Activated CD8-positive, alpha-beta memory T cell treated with anti-CD3 and anti-CD28 coated beads for 48 hours (primary cell): ENCODE data around the gene ABCD3.

Experiments
- DNase-seq, 3 experiments: peaks; one replicate each; pipeline ENCODE4 v3.0.0-alpha.2; 2020; ENCODE audit warnings: low read depth in 2 of 3, low spot score in 2 of 3

ABCD3 gene

DNA sequence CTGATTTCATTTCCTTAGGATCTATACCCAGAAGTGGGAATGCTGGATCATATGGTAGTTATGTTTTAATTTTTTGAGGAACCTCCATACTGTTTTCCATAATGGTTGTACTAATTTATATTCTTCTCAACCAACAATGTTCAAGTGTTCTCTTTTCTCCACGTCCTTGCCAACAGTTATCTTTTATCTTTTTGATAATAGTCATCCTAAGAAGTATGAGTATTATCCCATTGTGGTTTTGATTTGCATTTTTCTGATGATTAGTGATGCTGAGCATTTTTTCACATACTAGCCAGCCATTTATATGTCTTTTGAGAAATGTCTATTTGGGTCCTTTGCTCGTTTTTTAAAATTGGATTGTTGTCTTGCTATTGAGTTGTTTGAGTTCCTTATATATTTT lies 38.5 kb downstream of the ABCD3 start:
- DNase-seq = no peak

- no peak for DNase-seq
These were observed 44.4 kb downstream of the ABCD3 start for GRCh38 chr1:94462606-94463005.

- DNase-seq = no peak
These were observed 45.0 kb downstream of the ABCD3 start for GRCh38 chr1:94463056-94463764.

DNA sequence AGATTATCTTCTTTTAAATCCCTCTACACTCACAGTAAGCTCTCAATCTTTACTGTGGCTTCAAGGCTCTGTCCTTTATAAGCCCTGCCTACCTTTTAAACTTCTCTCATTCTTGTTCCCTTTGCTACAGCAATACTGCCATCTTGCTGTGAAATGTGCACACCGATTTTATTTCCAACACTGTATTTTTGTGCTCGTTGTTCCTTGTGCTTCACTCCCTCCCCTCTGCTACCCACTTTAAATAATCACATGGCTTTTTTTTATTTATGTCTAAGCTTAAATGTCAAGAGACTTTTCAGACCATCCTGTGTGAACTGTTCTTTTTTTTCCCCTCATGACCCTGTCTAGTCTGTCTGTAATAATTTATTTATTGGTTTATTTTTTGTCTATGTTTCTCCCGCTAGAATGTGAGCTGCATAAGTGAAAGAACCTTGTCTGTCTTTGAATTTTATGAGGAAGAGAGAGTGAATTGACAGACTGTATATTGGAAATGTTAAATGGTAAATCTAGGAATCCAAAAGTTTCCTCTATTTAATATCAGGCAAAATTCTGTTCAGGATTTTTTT lies 45.7 kb downstream of the ABCD3 start:
- no peak for DNase-seq

DNA sequence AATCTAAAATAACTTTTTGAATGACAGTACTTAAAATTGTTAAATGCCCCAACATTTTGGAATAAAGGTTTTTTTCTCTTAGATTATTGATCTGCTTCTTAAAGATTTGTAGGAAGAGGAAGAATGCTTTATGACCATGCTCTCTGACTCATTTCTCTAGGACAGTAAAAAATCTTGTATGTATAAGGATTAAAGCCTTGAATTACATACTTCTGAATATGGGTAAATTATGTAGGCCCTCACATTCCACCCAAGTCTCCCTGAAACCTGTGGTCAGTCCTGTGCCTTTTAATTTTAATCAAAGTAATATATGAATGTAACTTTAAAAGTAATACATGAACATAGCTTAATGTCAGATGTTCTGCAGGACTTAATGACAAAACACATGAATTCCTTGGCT lies 50.5 kb downstream of the ABCD3 start:
- no peak for DNase-seq

- no peak for DNase-seq
These were observed 53.1 kb downstream of the ABCD3 start for GRCh38 chr1:94471271-94471670.

DNA sequence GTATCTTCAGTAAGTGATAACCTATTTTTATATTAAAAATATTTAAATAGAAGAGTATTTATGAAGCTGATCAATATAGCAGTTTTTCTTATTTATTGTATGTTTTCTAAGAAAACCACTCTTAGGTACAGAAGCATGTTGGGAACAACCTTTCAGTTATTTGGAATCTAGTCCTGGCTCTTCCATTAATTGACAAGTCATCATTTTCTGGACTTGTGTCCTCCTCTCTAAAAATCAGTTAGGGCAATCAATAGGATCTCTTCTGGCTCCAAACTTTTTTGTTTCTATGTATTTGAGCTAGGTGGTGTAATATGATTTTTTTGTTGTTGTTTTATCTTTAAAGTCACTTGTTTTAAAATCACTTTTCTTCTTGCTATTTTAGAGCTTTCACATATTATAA lies 57.0 kb downstream of the ABCD3 start:
- no peak for DNase-seq

DNA sequence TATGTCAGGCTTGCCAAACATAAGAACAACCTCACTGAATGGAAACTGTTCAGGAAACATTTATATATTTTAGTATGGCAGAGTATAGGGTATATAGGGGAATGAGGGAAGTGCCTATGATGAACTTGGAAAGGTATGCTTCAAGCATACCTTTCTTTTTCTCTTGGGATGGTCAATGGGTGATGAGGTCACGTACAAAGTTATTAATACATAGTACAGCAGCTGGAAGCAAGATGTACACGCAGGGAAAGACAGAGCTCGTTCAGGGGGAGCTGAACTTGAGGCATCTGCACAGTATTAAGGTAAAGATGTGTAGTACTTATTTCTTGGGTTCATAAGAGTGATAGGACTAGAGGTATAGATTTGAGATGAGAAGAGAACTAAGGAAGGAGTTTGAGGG lies 61.5 kb downstream of the ABCD3 start:
- no peak for DNase-seq

GRCh38 chr1:94481473-94481933 lies 63.3 kb downstream of the ABCD3 start:
- peak in 2 of 3 experiments; percentile 1 to 6 for DNase-seq

DNA sequence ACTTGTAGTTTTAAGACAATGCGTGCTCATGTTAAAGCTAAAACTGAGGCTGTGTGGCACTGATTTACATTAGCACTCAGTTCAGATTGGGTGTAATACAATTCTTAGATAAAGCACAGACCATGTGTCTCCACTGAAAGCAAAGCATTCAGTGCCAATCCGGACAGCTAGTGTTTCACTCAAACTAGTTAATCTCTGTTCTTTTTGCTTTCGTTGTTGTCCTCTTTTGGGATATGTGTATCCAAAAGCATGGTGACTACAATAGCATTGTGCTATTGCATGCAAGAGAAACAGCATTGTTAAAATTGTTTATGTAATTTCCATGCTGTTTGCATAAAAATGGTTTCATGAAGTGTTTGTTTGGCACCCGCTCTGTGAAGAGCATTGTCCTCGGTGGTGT lies 68.8 kb downstream of the ABCD3 start:
- DNase-seq = no peak

DNA sequence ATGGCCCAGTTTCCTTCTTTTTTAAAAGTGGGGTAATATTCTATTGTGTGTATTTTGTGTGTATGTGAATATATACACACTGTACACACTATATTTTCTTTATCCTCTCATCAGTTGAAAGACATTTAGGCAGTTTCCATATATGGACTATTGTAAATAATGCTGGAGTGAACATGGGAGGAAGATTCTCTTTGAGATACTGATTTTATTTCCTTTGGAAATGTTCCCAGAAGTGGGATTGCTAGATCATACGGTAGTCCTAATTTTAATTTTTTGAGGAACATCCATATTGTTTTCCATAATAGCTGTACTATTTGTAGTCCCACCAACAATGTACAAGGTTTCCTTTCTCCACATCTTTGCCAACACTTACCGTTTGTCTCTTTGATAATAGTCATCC lies 72.4 kb downstream of the ABCD3 start:
- DNase-seq = no peak

GRCh38 chr1:94496076-94496755 lies 78.0 kb downstream of the ABCD3 start:
- DNase-seq = no peak

- DNase-seq = no peak
These were observed 83.2 kb downstream of the ABCD3 start for GRCh38 chr1:94501426-94501825.

DNA sequence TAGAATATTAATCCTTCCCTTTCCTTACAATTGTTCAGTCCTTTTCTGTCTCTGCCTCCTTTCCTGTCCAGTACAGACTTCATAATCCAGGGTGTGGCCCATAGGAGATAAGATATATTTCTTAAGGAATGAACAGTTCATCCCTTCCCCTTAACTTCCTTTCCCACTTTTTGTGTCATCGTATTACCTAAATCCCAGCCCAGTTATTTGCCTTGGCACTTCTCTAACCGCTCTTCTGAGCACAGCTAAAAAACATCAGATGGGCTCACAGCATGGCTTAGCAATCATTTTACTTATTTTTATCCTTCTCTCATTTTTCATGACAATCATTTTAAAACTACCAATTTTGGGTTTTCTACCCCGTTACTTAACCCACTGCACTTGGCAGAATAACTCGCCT lies 83.7 kb downstream of the ABCD3 start:
- DNase-seq = no peak

- DNase-seq = no peak
These were observed 85.0 kb downstream of the ABCD3 start for GRCh38 chr1:94503153-94503552.

DNA sequence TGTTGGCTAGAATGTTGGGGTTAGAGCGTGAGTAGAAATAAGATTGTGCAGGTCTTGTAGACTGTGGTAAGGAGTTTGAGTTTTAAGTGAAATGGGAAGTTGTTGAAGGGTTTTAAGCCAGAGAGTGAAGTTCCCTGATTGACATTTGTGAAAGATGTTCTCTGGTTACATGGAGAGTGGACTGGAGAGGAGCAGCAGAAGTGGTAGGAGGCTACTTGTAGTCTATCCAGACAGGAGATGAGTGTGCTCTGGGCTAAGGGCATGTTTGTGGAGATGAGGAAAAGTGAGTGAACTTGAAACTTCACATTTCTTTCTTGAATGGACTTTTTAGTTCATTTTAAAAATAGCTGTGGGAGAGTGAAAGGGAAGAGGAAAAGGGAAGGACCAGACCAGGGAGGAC lies 86.4 kb downstream of the ABCD3 start:
- no peak for DNase-seq

DNA sequence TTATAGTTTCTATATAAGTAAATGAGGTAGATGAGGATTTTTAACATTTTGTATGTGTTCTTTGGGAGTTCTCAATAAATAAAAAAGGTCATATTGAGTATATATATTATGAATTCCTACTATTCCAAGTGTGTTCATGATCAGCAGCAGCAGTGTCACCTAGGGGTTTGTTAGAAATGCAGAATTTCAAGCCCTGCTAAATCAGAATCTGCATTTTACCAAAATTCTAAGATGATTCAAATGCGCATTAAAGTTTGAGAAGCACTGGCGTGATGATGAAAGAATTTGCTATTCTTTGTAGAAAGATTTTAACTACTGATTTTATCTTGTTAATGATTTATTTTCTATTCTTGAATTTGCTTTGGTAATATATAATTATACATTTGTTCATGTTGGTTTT lies 94.6 kb downstream of the ABCD3 start:
- no peak for DNase-seq

GRCh38 chr1:94514095-94514727 lies 96.0 kb downstream of the ABCD3 start:
- no peak for DNase-seq

- no peak for DNase-seq
These were observed 97.2 kb downstream of the ABCD3 start for GRCh38 chr1:94515296-94515947.

GRCh38 chr1:94519351-94519750 lies 101.2 kb downstream of the ABCD3 start:
- no peak for DNase-seq

DNA sequence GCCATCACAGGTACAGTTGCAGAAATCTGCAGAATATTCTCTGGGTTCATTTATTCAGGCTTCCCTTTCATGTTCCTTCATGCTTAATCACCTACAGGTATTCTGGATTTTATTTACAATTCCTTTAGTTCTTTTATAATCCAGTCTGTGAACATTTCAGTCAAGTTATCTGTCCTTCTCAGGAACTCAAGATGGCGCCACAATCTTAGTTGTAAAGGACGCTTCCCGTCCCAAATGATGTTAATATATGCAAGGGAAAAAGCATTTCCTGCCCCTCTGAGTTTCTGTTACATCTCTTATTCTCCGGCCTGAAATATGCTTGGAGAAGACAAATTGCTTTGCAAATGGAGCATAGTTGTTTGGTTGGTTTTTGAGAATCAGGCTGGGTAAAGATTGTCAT lies 104.1 kb downstream of the ABCD3 start:
- no peak for DNase-seq

DNA sequence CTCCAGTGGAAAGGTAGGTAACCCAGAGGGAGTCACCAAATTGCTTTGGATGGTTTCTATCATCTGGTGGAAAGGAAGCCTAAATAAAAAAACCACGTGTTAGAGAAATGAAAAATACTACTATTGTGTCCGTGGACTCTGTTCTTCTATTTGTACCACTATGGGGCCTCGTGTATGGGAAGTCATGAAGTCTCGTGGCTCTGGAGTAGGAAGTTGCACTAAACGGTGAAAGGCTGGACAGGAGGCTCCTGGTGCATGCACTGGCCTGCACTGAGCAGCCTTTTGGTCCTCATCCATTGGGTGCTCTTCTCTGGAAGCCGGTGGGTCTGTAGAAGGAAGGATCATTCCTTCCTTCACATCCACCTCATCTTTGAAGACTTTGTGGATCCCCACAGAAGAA lies 106.3 kb downstream of the ABCD3 start:
- DNase-seq = no peak
